SK-N-MC (cell line): ENCODE data around the gene TNNC1.

Experiments
- EZH2 ChIP-seq: fragments of 200-600 bp; sonication (generic); IDR thresholded peaks from one replicate; pipeline ENCODE4 v1.6.1; 2017; ENCODE audit warnings: antibody characterized with exemption
- POLR2AphosphoS5 ChIP-seq: IDR thresholded peaks from 2 replicates; pipeline ENCODE4 v1.6.1; 2012; ENCODE audit warnings: mild to moderate bottlenecking, low read depth, low read length, borderline replicate concordance

DNA sequence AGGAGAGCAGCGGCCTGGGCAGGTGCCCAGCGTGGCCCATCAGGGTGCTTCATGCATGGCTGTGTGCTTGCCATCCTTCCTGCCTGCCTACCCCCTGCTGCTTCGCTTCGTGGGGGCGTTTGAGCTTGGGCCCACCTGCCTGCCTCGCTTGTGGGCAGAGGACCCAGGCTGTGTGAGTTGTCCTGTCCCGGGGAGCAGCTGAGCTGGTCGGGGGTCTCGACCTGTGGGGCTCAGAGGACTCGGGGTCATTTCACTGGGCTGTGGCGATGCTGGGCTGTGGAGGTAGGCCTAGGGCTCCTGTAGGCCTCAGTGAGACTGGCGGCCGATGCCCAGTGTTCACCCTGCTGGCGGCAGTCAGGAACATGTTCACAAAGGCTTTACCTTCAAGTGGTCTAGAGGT, 29.2 kb upstream of the TNNC1 start:
- TF ChIP-seq EZH2 = no peak
- no peak for TF ChIP-seq POLR2AphosphoS5
